ENCODE data around the gene TAGLN3. TPM values are rescaled to one million over a fixed set of nuclear protein-coding genes. Genes with fewer than 3 reads are reported as not detected.

Gene TAGLN3
- total and polyA plus RNA-seq, 2 of the 13 experiments (the other 11 are each of a cell fraction or from before 2014, with no cell fraction given), result 0.51 to 0.91 TPM

DNA sequence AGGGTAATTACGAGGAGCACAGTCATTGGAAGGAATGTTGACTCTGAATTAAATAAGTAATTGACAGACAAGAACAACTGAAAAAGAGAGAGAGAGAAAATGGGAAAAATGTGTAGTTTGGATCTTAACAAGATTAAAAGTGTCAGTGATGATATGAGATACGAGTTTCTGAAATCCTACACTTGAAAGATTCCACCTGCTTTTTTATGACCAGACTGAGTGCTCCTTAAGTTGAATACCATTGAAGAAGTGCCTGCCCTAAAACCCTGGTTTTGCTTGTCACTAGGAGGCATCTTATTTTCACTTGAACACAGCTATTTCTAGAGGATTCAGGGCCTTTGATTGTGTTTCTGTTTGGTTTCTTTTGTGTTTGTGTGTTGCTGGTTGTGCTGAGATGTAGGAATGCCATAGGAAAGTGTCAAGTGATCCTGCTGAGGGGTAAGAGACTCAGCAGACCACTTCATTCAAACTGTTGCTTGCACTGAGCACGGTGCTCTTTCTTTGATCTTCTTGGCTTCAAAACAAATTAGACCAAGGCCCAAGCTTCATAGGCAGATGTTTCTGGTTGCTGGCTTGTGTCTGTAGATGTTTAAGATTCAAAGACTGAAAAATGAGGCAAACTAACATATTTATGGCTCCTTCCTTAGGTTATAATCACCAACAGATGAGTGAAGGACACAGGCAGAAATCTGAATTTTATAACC is 37.1 kb upstream of the TAGLN3 start:
- ChIA-PET POLR2A (no interaction called here), CTCF (ENCODE audit: low intra/inter-chr PET ratio, low total read pairs) (no interaction called here)
- Histone ChIP-seq H3K27me3 (ENCODE audit: control insufficient read depth in 1 of 2, insufficient read depth in 2 of 2, low read length in 2 of 2) (no peaks in the 10 kb centered on the region), H2AFZ (ENCODE audit: low read length) (no peak overlapping the region), H4K20me1 (ENCODE audit: insufficient read depth, low read length) (no peaks in the 10 kb centered on the region), H3K4me1 (ENCODE audit: insufficient read depth, low read length) (no peaks in the 10 kb centered on the region), H3K9ac (ENCODE audit: insufficient read depth, low read depth, low read length) (no peak overlapping the region), H3K79me2 (ENCODE audit: insufficient read depth, low read length) (no peaks in the 10 kb centered on the region), H3K27ac (ENCODE audit: extremely low read length, insufficient read depth, low read length) (no peak overlapping the region), H3K4me3 (replicated peaks in 1 of 3; ENCODE audit: insufficient read depth in 1 of 3, low read depth in 2 of 3, low read length in 3 of 3) (no peak overlapping the region), H3K4me2 (ENCODE audit: low read depth, low read length) (no peak overlapping the region), H3K36me3 (replicated peaks in 1 of 2; ENCODE audit: control insufficient read depth in 1 of 2, insufficient read depth in 2 of 2, low read length in 2 of 2) (peaks cover 1 to 6% of the 10 kb centered on the region in 2 experiments; a peak in 2 of 5 replicates), H3K9me3 (ENCODE audit: low read length) (no peaks in the 10 kb centered on the region)
- no peak for ATAC-seq
- TF ChIP-seq BHLHE40 (IDR thresholded peaks at IDR 0.05; ENCODE audit: low read length), result no peak
- no peak for TF ChIP-seq THAP7 (CRISPR knock-in tag; IDR thresholded peaks at IDR 0.05)
- TF ChIP-seq NR2F6 (IDR thresholded peaks at IDR 0.05), result no peak
- no peak for TF ChIP-seq NR2F6 (CRISPR knock-in tag; IDR thresholded peaks at IDR 0.05)
- TF ChIP-seq GLMP (CRISPR knock-in tag; IDR thresholded peaks at IDR 0.05; ENCODE audit: borderline replicate concordance), result no peak
- no peak for TF ChIP-seq SRY (CRISPR knock-in tag; IDR thresholded peaks at IDR 0.05)
- TF ChIP-seq ZMYM2 (CRISPR knock-in tag; IDR thresholded peaks at IDR 0.05), result no peak
- no peak for TF ChIP-seq DNMT1 (CRISPR knock-in tag; IDR thresholded peaks at IDR 0.05)
- TF ChIP-seq TERF1 (CRISPR knock-in tag; IDR thresholded peaks at IDR 0.05), result no peak
- TF ChIP-seq ZHX1 (CRISPR knock-in tag; IDR thresholded peaks at IDR 0.05; ENCODE audit: low read depth), result no peak
- TF ChIP-seq ZZZ3 (CRISPR knock-in tag; IDR thresholded peaks at IDR 0.05; ENCODE audit: borderline replicate concordance), result no peak
- no peak for TF ChIP-seq KAT7 (CRISPR knock-in tag; IDR thresholded peaks at IDR 0.05; ENCODE audit: borderline replicate concordance)
- no peak for FAIRE-seq
- in situ Hi-C loops (cut with HindIII; ENCODE audit: extremely low pct_ligation_motif_present, low pct_unique_long_range_greater_than_20kb), result no loop called here
- no TSS peak for BruUV-seq (replicated peaks)
- intact Hi-C loops (cut with micrococcal nuclease; ENCODE audit: unreplicated experiment), result no loop called here
- 98% methylated on average over 3 of the region's 3 CpGs for WGBS (ENCODE audit: low lambda C conversion rate)
- DNase-seq (ENCODE audit: low spot score), result no peak
